ENCODE results near the gene SDK1.

DNA sequence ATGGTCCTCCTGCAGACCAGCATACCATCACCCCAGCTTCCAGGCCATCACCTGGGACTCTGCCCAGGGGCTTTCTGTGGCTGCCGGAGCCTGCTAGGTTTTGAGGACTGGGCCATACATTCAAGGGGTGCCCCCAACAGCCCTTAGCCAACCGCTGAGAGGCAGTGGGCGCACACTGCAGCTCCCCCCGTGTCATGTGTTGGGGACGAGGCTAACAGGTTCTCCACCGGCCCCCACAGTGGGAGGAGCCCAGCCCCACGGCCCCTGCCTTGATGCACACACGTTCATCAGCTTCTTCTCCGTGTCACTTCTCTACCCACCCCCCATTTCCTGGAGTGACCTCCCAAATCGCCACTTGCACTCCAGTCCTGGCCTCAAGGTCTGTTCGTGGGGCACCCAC, 837.8 kb downstream of the SDK1 start:
- TF ChIP-seq, protein P1, sequence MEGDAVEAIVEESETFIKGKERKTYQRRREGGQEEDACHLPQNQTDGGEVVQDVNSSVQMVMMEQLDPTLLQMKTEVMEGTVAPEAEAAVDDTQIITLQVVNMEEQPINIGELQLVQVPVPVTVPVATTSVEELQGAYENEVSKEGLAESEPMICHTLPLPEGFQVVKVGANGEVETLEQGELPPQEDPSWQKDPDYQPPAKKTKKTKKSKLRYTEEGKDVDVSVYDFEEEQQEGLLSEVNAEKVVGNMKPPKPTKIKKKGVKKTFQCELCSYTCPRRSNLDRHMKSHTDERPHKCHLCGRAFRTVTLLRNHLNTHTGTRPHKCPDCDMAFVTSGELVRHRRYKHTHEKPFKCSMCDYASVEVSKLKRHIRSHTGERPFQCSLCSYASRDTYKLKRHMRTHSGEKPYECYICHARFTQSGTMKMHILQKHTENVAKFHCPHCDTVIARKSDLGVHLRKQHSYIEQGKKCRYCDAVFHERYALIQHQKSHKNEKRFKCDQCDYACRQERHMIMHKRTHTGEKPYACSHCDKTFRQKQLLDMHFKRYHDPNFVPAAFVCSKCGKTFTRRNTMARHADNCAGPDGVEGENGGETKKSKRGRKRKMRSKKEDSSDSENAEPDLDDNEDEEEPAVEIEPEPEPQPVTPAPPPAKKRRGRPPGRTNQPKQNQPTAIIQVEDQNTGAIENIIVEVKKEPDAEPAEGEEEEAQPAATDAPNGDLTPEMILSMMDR (IDR thresholded peaks at IDR 0.05), result no peak
- TF ChIP-seq POLR2A (IDR thresholded peaks at IDR 0.05), result no peak
- no peak for TF ChIP-seq POLR2AphosphoS5 (IDR thresholded peaks at IDR 0.05)
